IPS-15b (cell line): ENCODE measurements around the gene PPFIA1.
"Not testable (repeated sequence)": the region's sequence is repeated elsewhere in the genome, so short reads cannot be mapped to it uniquely, and the experiment has no call there.

ENCODE experiments used
- H3K27me3 ChIP-seq: one replicate; pipeline ENCODE4 v1.6.1; 2013; ENCODE audit warnings: low read length; ENCODE audit not compliant: control insufficient read depth, insufficient read depth
- H3K36me3 ChIP-seq: one replicate; pipeline ENCODE4 v1.6.1; 2013; ENCODE audit warnings: low read length; ENCODE audit not compliant: control insufficient read depth, insufficient read depth
- H3K4me1 ChIP-seq: one replicate; pipeline ENCODE4 v1.6.1; 2013; ENCODE audit warnings: mild to moderate bottlenecking, low read length; ENCODE audit not compliant: control insufficient read depth, insufficient read depth
- H3K4me3 ChIP-seq: one replicate; pipeline ENCODE4 v1.5.1; 2013; ENCODE audit warnings: low read depth, low read length
- H3K9ac ChIP-seq: one replicate; pipeline ENCODE4 v1.6.1; 2013; ENCODE audit warnings: low read depth, mild to moderate bottlenecking, low read length
- H3K9me3 ChIP-seq: one replicate; pipeline ENCODE4 v1.6.1; 2013; ENCODE audit warnings: mild to moderate bottlenecking, low read length; ENCODE audit not compliant: control insufficient read depth, insufficient read depth

The PPFIA1 gene

DNA sequence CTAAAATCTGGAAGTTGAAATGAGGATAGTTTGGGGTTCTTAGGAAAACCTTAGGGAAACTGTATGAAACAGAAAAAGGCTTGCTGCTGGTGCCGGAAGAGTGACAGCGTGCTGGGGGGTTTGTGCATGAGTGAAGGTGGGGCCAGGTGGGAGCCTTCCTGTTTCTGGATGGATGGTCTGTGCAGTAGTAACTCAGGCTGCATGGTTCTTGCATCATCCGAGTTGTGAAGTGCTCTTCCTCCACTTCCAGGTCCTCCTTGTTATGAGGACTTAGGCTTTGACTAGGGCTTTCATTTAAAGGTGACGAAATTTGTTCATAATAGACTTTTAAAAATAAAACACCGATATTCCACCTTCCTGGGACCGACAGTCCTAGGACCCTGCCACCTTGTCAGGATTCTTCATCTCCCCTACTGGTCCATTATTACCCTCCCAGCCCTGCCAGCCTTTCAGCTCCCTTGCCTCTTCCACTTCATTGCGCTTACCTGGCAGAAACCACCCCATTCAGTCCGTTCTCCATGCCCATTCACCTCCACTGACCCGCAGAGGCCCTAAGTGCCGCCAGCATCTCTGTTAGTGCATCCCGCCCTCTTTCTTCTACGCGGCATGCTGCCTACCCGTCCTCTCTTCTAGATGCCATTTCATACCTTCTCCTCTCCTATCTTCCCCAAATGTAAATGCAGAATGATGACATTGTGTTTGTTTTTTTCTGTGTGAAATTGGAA lies 47.3 kb downstream of the PPFIA1 start:
- Histone ChIP-seq H3K27me3 (no peaks in the 10 kb centered on the region), H3K36me3 (no peaks in the 10 kb centered on the region), H3K4me3 (no peak overlapping the region), H3K9ac (no peak overlapping the region), H3K9me3 (no peaks in the 10 kb centered on the region), H3K4me1 (peaks cover 17% of the 10 kb centered on the region)

DNA sequence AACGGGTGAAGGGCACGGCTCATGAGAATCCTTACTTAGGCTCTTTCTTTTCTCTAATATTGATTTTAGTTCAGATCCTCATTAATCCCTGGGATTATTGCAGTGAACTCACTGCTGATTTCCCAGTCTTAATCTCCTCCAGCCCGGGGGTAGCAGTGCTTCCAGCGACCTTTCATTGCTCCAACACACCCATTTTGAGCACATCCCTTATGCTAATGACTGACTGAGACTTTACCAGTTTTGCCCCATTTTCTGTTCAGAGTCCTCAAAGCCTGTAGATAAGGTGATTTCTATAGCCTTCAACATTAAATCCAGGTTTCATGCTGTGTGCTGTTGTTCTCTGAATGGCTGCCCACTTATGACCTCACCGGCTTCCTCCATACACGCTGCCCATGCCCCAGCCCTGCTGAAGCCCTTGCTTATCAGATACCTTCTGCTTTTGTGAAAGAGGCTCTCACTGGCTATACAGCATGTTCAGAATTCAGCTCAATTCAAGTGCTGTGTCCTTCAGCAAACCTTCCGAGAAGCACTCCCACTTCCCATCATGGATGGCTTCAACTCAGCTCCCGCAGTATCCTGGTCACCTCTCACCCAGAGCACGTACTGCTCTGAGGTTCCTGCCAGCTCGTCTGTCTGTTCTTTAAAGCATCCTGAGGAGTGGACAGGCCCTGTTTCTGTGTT lies 49.0 kb downstream of the PPFIA1 start:
- Histone ChIP-seq H3K36me3 (no peaks in the 10 kb centered on the region), H3K9me3 (no peaks in the 10 kb centered on the region), H3K27me3 (no peaks in the 10 kb centered on the region), H3K4me3 (no peak overlapping the region), H3K4me1 (peaks cover 8% of the 10 kb centered on the region), H3K9ac (no peak overlapping the region)

DNA sequence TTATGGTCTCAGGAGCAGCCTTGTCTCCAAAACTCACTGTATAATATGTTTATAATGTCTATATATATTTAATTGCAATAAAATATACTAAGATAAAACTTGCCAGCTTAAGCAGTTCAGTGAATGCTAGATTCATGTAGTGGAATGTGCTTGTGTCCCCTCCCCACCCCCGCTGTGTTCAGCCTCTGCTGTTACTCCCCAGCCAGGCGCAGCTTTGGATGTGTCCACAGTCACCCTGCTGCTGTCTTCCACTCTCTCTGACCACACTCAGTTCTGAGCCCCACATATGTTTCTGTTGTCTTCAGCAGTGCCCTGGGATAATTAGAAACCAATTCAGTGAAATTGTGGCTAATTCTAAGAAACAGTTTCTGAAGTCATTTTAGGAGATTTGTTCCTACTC lies 52.2 kb downstream of the PPFIA1 start:
- Histone ChIP-seq H3K9ac (no peak overlapping the region), H3K27me3 (no peaks in the 10 kb centered on the region), H3K9me3 (no peaks in the 10 kb centered on the region), H3K4me3 (no peak overlapping the region), H3K4me1 (peaks cover 8% of the 10 kb centered on the region), H3K36me3 (peaks cover 10% of the 10 kb centered on the region)

DNA sequence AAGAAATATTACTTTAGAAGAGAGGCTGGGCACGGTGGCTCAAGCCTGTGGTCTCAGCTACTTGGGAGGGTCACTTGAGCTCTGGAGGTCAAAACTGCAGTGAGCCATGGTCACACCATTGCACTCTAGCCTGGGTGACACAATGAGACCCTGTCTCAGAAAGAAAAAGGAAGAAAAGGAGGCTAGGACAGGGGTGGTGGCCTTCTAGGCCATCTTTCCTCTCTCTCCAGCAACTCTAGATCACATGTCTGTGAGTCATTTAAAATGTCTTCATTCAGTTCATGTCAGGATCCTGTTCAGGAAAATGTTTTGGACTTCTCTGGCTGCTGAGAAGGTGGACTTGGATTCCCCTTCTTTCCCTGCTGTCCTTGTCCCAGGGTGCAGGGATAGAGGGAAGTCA lies 53.3 kb downstream of the PPFIA1 start:
- H3K9ac ChIP-seq: no peak overlapping the region
- H3K27me3 ChIP-seq: no peaks in the 10 kb centered on the region
- peaks cover 15% of the 10 kb centered on the region for H3K36me3 ChIP-seq
- peaks cover 5% of the 10 kb centered on the region for H3K4me1 ChIP-seq
- H3K9me3 ChIP-seq: no peaks in the 10 kb centered on the region
- no peak overlapping the region for H3K4me3 ChIP-seq

DNA sequence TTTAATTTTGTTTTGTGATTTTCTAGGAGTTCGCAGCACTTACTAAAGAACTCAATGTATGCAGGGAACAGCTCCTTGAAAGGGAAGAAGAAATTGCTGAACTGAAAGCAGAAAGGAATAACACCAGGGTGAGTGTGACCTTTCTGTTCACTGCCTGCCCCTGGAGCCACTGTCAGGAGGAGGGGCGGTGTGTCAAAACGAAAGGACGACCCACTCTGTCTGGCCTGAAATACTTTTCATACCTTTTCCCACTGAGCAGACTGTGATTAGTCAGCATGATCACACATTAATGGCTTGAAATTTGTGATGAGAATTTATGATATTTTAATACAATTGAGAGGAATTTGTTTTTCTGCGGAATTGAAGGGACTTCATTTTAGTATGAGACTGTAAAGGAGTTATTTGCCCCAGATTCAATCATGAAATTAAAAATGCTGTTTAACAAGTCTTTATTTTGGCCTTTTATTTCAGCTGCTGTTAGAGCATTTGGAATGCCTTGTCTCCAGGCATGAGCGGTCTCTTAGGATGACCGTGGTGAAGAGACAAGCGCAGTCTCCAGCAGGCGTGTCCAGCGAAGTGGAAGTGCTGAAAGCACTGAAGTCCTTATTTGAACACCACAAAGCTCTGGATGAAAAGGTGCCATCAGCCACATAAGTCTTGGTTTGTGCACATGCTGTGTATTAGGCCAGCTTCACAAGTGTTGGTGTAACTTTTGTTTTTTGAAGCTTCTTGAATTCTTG lies 54.1 kb downstream of the PPFIA1 start:
- H3K36me3 ChIP-seq: peaks cover 15% of the 10 kb centered on the region
- H3K4me1 ChIP-seq: peaks cover 2% of the 10 kb centered on the region
- no peak overlapping the region for H3K9ac ChIP-seq
- H3K4me3 ChIP-seq: no peak overlapping the region
- no peaks in the 10 kb centered on the region for H3K9me3 ChIP-seq
- no peaks in the 10 kb centered on the region for H3K27me3 ChIP-seq

DNA sequence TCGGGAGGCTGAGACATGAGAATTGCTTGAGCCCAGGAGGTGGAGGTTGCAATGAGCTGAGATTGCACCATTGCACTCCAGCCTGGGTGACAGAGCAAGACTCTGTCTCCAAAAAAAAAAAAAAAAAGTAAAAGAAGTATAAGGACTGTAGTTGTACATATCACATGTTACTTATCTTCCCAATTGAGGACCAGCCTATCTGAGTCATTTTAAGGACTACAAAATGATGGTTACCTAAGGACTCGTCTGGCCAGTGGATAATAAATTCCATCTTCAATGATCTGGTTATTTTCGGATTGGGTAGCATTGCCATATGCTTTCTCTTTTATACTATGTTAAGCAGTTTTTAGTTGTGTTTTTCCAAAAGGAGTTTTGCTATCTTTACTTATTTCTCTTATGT lies 55.3 kb downstream of the PPFIA1 start:
- Histone ChIP-seq H3K4me3 (no peak overlapping the region), H3K9me3 (no peaks in the 10 kb centered on the region), H3K27me3 (no peaks in the 10 kb centered on the region), H3K4me1 (peaks cover 2% of the 10 kb centered on the region), H3K36me3 (peaks cover 15% of the 10 kb centered on the region), H3K9ac (no peak overlapping the region)

DNA sequence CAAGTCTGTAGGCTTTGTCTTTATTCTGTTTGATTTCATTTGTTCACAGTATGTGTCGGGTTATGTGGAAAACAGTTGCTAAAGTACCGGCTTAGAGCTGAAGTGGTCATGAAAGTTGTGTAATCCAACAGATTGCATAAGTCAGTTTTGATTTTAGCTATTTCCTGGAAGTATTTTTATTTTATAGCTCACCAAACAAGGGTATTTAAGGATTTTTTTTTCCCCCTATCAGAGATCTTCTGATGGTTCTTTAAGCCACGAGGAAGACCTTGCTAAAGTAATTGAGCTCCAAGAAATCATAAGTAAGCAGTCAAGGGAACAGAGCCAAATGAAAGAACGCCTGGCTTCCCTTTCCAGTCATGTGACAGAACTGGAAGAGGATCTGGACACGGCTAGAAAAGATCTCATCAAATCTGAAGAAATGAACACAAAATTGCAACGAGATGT lies 55.9 kb downstream of the PPFIA1 start:
- peaks cover 2% of the 10 kb centered on the region for H3K4me1 ChIP-seq
- no peak overlapping the region for H3K9ac ChIP-seq
- no peaks in the 10 kb centered on the region for H3K27me3 ChIP-seq
- H3K4me3 ChIP-seq: no peak overlapping the region
- no peaks in the 10 kb centered on the region for H3K9me3 ChIP-seq
- peaks cover 15% of the 10 kb centered on the region for H3K36me3 ChIP-seq

DNA sequence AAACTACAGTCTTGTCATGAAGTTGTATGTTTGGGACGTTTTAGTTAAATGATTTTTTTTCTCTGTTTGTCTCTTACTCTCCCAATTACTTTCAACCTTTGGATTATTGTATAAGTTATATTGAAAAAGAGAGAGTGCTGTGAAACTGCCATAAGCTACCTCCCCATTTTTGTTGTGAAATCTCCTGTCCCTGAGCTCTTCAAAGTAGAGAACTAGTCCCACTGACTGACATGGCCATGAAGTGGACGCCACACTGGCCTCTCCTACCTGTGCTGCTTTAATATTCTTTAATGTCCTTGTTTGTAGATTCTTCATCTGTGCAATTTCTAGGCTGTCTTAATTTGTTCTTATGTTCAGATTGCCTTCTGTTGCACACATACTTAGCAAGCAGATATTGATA lies 56.3 kb downstream of the PPFIA1 start:
- Histone ChIP-seq H3K36me3 (peaks cover 15% of the 10 kb centered on the region), H3K27me3 (no peaks in the 10 kb centered on the region), H3K4me3 (no peak overlapping the region), H3K4me1 (peaks cover 2% of the 10 kb centered on the region), H3K9me3 (no peaks in the 10 kb centered on the region), H3K9ac (no peak overlapping the region)

DNA sequence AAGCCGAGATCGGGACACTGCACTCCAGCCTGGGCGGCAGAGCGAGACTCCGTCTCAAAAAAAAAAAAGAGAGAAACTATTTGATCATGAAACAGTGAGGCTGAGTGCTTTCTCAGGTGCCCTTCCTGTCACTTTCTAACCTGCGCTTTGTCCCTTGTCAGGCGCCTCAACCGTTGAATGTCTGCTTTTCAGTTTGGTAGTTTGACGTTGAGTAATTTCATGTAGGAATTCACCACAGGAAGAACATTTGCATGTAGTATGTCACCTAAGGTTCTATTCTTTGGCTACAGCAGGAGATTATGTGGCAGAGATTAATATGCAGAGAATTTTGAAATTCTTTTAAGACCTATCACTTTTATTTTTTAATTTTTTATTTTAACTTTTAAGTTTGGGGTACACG lies 57.2 kb downstream of the PPFIA1 start:
- Histone ChIP-seq H3K9me3 (no peaks in the 10 kb centered on the region), H3K27me3 (no peaks in the 10 kb centered on the region), H3K36me3 (peaks cover 18% of the 10 kb centered on the region), H3K4me1 (no peaks in the 10 kb centered on the region), H3K9ac (no peak overlapping the region), H3K4me3 (no peak overlapping the region)

DNA sequence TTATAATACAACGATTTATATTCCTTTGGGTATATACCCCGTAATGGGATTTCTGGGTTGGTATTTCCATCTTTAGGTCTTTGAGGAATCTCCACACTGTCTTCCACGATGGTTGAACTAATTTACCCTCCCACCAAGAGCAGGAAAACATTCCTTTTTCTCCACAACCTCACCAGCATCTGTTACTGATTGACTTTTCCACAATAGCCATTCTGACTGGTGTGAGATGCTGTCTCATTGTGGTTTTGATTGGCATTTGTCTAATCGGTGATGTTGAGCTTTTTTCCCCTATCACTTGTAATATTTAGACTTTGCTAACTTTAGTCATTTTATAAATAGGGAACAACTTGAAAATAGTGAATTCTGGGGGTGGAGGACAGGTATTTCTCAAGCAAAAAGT lies 58.1 kb downstream of the PPFIA1 start:
- Histone ChIP-seq H3K9ac (no peak overlapping the region), H3K27me3 (no peaks in the 10 kb centered on the region), H3K36me3 (peaks cover 26% of the 10 kb centered on the region), H3K9me3 (no peaks in the 10 kb centered on the region), H3K4me3 (no peak overlapping the region), H3K4me1 (no peaks in the 10 kb centered on the region)

DNA sequence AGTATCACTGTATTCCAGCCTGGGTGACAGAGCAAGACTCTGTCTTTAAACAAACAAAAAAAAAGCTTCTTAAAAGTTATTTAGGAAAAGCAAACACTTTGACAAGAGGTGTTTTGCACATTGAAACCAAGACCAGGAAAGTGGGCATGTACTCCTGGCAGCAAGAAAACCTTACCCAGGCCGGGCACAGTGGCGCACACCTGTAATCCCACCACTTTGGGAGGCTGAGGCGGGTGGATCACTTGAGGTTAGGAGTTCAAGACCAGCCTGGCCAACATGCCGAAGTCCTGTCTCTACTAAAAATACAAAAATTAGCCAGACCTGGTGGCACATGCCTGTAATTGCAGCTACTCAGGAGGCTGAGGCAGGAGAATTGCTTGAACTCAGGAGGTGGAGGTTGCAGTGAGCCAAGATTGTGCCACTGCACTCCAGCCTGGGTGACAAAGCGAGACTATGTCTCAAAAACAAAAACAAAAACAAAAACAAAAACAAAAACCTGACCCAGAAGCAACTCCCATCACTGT lies 60.9 kb downstream of the PPFIA1 start:
- peaks cover 44% of the 10 kb centered on the region for H3K36me3 ChIP-seq
- H3K9me3 ChIP-seq, H3K27me3 ChIP-seq, H3K4me3 ChIP-seq, H3K4me1 ChIP-seq, H3K9ac ChIP-seq: not testable (repeated sequence)
